ENCODE data around the gene SGPP1. TPM values are rescaled to one million over a fixed set of nuclear protein-coding genes. Genes with fewer than 3 reads are reported as not detected.

The SGPP1 gene
- total and polyA plus RNA-seq, 2 of the 8 experiments (the other 6 are each of a cell fraction or from before 2014, with no cell fraction given) = 5.7 to 8.1 TPM

DNA sequence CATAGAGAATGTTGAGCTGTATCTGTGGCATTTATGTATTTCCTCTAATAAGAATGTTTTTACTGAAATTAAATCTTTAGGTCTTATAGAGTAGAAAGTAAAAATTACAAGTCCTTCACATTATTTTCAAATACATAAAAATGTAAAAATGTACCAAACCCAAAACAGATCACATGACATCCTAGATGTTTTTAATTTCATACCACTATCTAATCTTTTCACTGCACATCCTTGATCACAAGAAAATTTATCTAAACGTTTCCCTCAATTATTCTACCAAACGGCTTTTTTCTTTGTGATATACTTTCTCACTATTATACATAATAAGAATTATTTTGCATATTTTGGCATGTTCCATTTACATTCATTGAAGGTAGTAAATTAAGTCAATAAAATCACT, 18.3 kb downstream of the SGPP1 start (continued):
- TF ChIP-seq TEAD4 (IDR thresholded peaks at IDR 0.05; ENCODE audit: low read depth, low read length) (no peak), CTBP2 (IDR thresholded peaks at IDR 0.05; ENCODE audit: borderline replicate concordance, insufficient read depth, insufficient read length, low read length) (no peak), NANOG (IDR thresholded peaks at IDR 0.05; ENCODE audit: insufficient read depth, low read depth, low read length, poor library complexity, severe bottlenecking) (no peak)
